HG02885 (cell line): ENCODE results near the gene CC2D2A.
"Not testable (repeated sequence)": the region's sequence is repeated elsewhere in the genome, so short reads cannot be mapped to it uniquely, and the experiment has no call there.

Source experiments
- ATAC-seq: cut with Tn5 transposase; IDR thresholded peaks from one replicate; pipeline ENCODE4 v1.9.1; 2021; ENCODE audit warnings: mild to moderate bottlenecking; ENCODE audit not compliant: unreplicated experiment, poor library complexity

The CC2D2A gene

GRCh38 chr4:15507679-15508078 is 38.0 kb downstream of the CC2D2A start:
- no peak for ATAC-seq

DNA sequence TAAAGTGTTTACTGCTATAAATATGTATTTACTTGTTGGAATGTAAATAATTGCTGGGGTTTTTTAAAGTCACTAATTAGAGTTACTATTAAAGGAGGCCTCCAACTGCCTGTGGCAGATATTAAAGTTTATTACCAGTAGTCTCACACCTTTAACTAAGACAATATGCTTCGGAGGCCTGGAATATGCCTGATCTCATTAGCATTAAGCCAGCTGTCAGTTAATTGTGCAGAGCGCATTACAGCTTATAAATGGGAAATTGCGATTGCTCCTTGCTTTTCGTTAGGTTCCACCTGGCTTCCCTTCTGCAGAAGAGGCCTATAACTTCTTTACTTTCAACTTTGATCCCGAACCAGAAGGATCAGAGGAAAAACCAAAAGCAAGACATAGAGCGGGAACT is 41.3 kb downstream of the CC2D2A start:
- no peak for ATAC-seq

- no peak for ATAC-seq
Measured at GRCh38 chr4:15513545-15513944, 43.9 kb downstream of the CC2D2A start.

DNA sequence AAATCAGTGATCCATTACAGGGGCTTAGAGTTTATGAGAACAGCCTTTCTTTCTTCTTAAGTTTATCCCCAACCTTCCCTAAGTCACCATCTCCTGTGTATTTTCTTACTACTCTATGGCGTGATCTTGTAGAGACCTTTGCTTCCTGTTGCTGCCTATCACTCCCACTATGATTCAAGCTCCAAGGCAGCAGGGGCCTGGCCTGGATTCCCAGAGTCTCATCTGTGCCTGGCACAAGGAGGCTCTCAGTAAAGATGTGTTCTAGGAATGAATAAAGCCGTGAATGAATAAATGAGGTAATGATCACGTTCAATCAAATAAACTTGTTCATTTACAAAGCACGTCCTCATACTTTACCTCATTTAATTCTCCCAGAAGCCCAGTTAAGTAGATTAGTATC is 45.4 kb downstream of the CC2D2A start:
- no peak for ATAC-seq

DNA sequence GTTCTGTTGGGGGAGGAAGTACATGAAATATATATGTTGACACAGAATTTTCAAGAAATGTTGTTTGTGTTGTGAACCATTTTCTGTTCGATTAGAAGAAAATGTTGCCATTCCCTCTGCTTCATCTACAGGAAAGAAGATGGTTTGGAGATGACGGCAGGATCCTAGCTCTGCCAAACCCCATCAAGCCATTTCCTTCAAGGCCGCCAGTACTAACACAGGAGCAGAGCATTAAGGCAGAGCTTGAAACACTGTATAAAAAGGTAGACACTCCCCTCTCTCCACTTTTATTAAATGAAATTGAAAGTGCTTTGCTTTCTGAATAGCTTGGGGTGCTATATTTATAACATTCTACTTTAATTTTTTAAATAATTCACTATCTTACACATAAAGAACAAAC is 46.8 kb downstream of the CC2D2A start:
- no peak for ATAC-seq

DNA sequence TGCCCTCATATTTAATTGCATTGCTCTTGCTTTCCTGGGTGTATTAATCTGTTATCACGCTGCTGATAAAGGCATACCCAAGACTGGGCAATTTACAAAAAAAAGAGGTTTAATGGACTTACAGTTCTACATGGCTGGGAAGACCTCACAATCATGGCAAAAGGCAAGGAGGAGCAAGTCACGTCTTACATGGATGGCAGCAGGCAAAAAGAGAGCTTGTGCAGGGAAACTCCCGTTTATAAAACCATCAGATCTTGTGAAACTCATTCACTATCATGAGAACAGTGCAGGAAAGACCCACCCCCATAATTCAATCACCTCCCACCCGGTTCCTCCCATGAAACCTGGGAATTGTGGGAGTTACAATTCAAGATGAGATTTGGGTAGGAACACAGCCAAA is 48.0 kb downstream of the CC2D2A start:
- ATAC-seq: not testable (repeated sequence)

GRCh38 chr4:15521442-15522039 is 51.9 kb downstream of the CC2D2A start:
- no peak for ATAC-seq

DNA sequence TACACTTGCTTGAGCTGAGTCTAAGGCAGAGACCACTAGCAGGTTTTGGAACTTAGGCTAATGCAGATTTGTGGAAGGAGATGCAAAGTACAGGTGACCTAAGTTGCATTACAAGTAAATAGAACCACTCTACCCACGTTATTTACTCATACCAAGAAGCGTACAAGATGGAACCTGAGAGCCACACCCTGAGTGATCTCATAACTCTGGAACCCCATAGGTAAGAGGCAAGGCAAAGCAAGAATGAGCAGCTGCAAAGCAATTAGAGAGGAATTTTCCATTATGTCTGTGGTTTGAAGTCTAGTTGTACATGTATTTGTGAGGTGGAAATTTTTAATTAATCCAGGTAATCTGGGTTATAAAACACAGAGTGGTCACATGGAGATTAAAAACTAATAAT is 55.4 kb downstream of the CC2D2A start:
- ATAC-seq: no peak

- no peak for ATAC-seq
Measured at GRCh38 chr4:15526924-15527592, 57.4 kb downstream of the CC2D2A start.

DNA sequence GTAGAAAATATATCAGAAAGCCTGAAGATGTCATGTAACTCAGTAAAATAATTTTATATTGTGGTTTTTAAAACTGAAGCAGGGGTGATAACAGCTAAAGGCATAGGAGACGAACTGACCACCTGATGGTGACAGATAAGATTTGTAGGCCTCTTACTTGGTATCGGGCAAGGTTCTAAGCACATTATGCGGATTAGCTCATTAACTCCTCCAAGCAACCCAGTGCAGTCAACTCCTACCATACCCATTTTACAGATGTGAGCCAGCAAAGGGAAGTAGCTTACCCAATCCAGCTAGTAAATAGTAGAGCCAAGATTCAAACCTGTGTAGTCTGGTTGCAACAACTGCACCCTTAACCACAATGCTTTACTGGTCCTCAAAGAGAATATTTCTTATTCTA is 62.1 kb downstream of the CC2D2A start:
- no peak for ATAC-seq

GRCh38 chr4:15533817-15534216 is 64.1 kb downstream of the CC2D2A start:
- no peak for ATAC-seq

DNA sequence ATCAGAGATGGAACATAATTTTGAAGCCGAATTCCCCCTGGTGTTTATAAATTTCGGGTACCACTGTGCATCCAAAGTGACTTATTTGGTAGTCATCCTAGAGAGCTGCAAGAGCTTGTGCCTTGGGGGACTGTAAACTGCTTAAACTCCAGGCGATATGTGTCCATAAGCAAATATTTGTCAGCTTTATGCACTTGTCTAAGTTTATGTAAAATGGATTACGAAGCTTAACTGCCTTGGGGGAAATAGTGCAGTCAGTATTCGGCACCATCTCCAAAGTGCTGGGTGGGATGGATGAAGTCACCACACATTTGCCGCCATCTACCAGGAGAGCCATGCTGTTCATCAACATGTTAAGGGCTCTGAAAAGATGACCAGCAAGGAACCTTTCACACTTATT is 65.9 kb downstream of the CC2D2A start:
- no peak for ATAC-seq

DNA sequence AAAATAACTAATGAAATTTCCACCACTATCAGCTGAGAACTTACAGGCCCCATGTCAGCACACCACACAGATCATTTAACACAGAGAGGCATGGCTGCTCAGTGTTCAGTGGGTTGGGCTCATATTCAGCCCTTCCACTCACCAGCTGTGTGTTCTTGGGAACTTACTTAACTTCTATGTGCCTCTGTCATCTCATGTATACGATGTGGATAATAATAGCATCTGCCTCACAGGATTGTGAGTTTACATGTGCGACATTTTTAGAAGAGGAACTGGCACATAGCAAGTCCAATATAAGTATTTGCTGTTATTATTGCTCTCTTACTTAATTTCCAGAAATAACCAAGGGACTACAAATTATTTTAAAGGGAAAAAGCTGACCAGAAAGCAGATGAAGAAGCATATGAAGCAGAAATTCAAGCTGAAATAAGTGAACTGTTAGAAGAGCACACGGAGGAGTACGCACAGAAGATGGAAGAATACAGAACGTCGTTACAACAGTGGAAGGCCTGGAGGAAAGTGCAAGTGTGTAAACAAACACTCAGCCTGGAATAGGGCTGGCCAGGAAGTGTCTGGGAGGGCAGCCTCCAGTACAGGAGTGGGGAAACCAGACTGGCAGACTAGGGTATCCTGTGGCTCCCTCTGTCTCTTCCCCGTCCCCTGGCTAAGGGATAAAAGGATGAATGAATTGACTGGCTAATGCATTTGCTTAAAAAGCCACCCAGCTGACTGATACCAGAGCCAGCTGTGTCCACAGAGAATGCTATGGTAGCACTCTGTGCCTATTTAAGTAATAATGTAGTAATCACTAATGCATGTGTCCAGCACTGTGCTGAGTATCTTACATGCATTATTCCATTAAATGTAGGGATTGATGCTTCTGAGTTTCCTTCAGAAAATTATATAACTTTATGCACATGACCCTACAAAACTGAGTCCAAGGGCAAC is 67.1 kb downstream of the CC2D2A start:
- no peak for ATAC-seq

GRCh38 chr4:15541941-15542340 is 72.3 kb downstream of the CC2D2A start:
- no peak for ATAC-seq

DNA sequence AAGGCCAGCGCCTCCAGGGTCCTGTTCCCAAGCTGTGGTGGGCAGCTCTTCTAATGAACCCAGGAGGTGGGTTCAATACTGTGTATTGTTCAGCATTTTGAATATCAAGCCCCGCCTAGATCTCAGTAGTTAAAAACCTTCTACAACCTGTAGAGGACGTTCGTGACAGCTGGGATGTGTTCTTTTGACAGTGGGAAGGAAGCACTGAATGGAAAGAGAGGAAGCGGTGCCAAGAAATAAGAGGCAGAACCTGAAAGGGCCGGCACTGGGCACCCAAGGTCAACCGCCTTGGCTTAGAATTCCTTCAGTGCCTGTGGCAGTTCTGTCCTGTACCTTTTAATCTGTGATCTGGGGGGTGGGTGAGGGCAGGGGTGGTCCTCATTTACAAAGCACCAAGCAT is 73.1 kb downstream of the CC2D2A start:
- no peak for ATAC-seq

- no peak for ATAC-seq
Measured at GRCh38 chr4:15543537-15544247, 74.0 kb downstream of the CC2D2A start.

GRCh38 chr4:15544248-15544729 is 74.6 kb downstream of the CC2D2A start:
- ATAC-seq: no peak

- ATAC-seq: no peak
Measured at GRCh38 chr4:15545371-15545770, 75.7 kb downstream of the CC2D2A start.

- peak; percentile 86 for ATAC-seq
Measured at GRCh38 chr4:15547392-15547791, 77.7 kb downstream of the CC2D2A start.

DNA sequence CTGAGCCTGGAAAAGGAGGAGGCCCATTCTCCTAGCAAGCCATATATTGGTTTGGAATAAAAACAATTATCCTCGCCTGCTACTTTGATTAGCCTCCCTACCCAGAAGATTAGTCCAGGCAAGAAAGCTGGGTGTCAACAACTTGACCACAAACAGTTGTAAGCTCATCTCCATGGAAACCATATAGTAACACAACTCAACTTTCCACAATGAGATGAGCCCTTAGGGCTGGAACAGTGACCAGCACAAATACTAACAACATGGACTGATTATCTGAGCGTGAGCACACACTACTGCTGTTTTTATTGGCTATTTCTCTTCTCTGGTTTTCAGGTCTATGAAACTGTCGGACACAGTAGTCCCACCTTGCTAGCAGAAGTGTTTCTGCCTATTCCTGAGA is 80.8 kb downstream of the CC2D2A start:
- no peak for ATAC-seq
